ENCODE measurements around the gene ZNF568.
A peak's percentile ranks its signal among the peaks of the same experiment; 100 is the strongest.

ZNF568 gene

DNA sequence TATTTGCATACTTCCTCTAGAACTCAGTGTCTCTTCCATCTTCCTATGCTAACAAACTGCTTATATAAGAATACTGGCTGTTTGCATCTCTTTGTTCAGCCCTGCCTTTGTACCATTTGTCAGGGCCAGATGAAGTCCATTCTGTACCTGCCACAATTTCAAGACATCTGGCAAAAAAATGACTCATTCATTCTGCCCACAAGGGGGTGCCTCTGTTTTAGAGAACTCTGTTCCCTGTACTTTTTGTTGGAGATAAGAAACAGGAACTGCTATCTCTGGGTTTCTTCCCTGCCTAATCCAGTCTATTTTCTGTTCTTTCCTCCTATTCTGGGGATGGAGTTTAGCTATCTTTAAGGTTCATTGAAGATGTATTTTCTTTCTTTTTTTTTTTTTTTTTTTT is 23.0 kb downstream of the ZNF568 start:
- H3K36me3 ChIP-seq = peaks cover 72 to 97% (median 82%) of the 10 kb centered on the region in 11 experiments
- no peaks in the 10 kb centered on the region for H4K20me1 ChIP-seq
- 0 out of 20 replicates have a peak, but pooled peaks cover 0 to 7% (median 0%) of the 10 kb centered on the region in 10 experiments for H3K4me1 ChIP-seq
- peaks cover 49 to 93% (median 77%) of the 10 kb centered on the region in 11 experiments for H3K9me3 ChIP-seq (replicated peaks in 1 of 11)
- no peak for TF ChIP-seq Cebpa-rat (IDR thresholded peaks at IDR 0.05)
- no peak overlapping the region for H3K4me3 ChIP-seq
- H3K27me3 ChIP-seq = no peaks in the 10 kb centered on the region
- no peak overlapping the region for H3K9ac ChIP-seq
- H3K27ac ChIP-seq = no peak overlapping the region
- H3K4me2 ChIP-seq = no peak overlapping the region

DNA sequence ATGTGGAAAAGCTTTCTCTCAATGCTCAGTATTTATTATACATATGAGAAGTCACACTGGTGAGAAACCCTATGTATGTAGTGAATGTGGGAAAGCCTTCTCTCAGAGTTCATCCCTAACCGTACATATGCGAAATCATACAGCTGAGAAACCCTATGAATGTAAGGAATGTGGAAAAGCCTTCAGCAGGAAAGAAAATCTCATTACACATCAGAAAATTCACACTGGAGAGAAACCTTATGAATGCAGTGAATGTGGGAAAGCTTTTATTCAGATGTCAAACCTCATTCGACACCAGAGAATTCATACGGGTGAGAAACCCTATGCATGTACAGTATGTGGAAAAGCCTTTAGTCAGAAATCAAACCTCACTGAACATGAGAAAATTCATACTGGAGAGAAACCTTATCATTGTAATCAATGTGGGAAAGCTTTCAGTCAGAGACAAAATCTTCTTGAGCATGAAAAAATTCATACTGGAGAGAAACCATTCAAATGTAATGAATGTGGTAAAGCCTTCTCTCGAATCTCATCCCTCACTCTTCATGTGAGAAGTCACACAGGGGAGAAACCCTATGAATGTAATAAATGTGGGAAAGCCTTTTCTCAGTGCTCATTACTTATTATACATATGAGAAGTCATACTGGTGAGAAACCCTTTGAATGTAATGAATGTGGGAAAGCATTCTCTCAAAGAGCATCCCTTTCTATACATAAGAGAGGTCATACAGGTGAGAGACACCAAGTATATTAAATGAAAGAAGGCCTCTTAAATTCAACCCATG is 34.4 kb downstream of the ZNF568 start:
- no peaks in the 10 kb centered on the region for H3K27me3 ChIP-seq
- peaks cover 94 to 100% (median 99%) of the 10 kb centered on the region in 11 experiments for H3K9me3 ChIP-seq (replicated peaks in 1 of 11)
- peaks cover 64 to 99% (median 75%) of the 10 kb centered on the region in 11 experiments for H3K36me3 ChIP-seq
- no peak for TF ChIP-seq Cebpa-rat (IDR thresholded peaks at IDR 0.05)
- H3K4me2 ChIP-seq = no peak overlapping the region
- peak overlapping the region in 6 of 10 experiments; percentile 15 to 23 (median 19); a peak in 3 of 20 replicates for H3K4me3 ChIP-seq
- H4K20me1 ChIP-seq = no peaks in the 10 kb centered on the region
- H3K27ac ChIP-seq = no peak overlapping the region
- H3K4me1 ChIP-seq = no peaks in the 10 kb centered on the region
- H3K9ac ChIP-seq = no peak overlapping the region

DNA sequence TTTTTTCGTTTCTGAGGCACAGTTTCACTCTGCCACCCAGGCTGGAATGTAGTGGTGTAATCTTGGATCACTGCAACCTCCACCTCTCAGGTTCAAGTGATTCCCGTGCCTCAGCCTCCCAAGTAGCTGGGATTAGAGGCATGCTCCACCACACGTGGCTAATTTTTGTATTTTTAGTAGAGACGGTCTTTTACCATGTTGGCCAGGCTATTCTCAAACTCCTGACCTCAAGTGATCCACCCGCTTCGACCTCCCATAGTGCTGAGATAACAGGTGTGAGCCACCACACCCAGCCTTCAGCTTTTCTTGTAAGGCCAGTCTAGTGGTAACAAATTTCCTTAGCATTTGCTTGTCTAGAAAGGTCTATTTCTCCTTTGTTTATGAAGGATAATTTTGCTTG is 46.2 kb downstream of the ZNF568 start:
- H4K20me1 ChIP-seq = no peaks in the 10 kb centered on the region
- H3K36me3 ChIP-seq = peaks cover 0 to 61% (median 18%) of the 10 kb centered on the region in 11 experiments; a peak in 17 of 22 replicates
- H3K4me3 ChIP-seq = no peak overlapping the region
- H3K9ac ChIP-seq = no peak overlapping the region
- H3K9me3 ChIP-seq (replicated peaks in 1 of 11) = peaks cover 72 to 99% (median 84%) of the 10 kb centered on the region in 11 experiments
- H3K4me1 ChIP-seq = peaks cover 0 to 7% (median 0%) of the 10 kb centered on the region in 10 experiments; a peak in 3 of 20 replicates
- no peak for TF ChIP-seq Cebpa-rat (IDR thresholded peaks at IDR 0.05)
- H3K27ac ChIP-seq = no peak overlapping the region
- H3K27me3 ChIP-seq = no peaks in the 10 kb centered on the region
- H3K4me2 ChIP-seq = no peak overlapping the region

DNA sequence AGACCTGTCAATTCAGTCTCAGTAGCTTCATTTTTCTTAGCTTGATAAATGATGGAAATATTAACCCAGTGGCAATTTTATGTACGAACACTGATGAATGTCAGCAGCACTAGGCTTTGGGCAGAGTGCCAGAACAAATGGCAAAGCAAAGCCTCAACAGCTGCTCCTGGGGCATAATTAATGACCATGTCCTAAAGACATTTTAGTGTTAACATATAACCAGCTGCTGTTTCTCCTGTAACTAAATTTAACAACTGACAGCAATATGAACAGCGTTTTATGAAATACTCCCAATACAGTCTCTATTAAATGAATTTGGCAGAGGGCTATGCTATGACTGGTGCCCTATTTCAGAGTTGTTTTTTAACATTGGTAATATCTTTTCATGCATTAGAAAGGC is 47.1 kb downstream of the ZNF568 start:
- H3K4me2 ChIP-seq = no peak overlapping the region
- no peak for TF ChIP-seq Cebpa-rat (IDR thresholded peaks at IDR 0.05)
- H4K20me1 ChIP-seq = no peaks in the 10 kb centered on the region
- H3K4me1 ChIP-seq = peaks cover 0 to 7% (median 0%) of the 10 kb centered on the region in 10 experiments; a peak in 3 of 20 replicates
- no peak overlapping the region; a peak in 1 of 20 replicates for H3K4me3 ChIP-seq
- no peak overlapping the region for H3K27ac ChIP-seq
- H3K9me3 ChIP-seq (replicated peaks in 1 of 11) = peaks cover 72 to 95% (median 84%) of the 10 kb centered on the region in 11 experiments
- no peaks in the 10 kb centered on the region for H3K27me3 ChIP-seq
- H3K9ac ChIP-seq = no peak overlapping the region
- peaks cover 0 to 61% (median 18%) of the 10 kb centered on the region in 11 experiments; a peak in 17 of 22 replicates for H3K36me3 ChIP-seq

DNA sequence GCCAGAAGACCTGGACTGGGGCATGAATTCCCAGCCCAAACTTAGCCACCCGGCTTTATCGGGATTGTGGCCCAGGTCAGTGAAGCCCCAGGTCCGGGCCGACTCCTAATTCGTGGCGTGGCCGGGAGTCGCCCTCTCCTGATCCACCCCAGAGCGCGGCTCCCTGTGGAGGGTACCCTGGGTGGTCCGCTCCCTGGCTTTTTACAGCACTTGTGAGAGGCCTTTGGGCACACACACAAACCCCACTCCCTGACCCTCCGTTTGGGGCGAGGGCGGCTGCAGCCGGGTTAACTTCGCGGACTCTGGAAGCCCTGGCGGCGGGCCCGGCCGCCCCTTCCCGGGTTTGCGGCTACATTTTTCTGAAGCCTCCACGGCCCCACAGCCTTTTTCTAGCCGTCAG is 56.4 kb downstream of the ZNF568 start:
- H3K4me3 ChIP-seq = peak overlapping the region; percentile 48 to 74 (median 64)
- peak overlapping the region; percentile 39 to 72 (median 68) for H3K9ac ChIP-seq
- H3K27ac ChIP-seq = peak overlapping the region in 9 of 11 experiments; percentile 16 to 56 (median 48); a peak in 14 of 22 replicates
- peak overlapping the region; percentile 61 to 82 (median 69) for H3K4me2 ChIP-seq
- peaks cover 0 to 20% (median 0%) of the 10 kb centered on the region in 11 experiments; a peak in 2 of 22 replicates for H3K36me3 ChIP-seq
- peaks cover 16 to 69% (median 32%) of the 10 kb centered on the region in 11 experiments for H3K9me3 ChIP-seq (replicated peaks in 1 of 11)
- TF ChIP-seq Cebpa-rat (IDR thresholded peaks at IDR 0.05) = no peak
- H4K20me1 ChIP-seq = no peaks in the 10 kb centered on the region
- H3K27me3 ChIP-seq = no peaks in the 10 kb centered on the region
- peaks cover 0 to 13% (median 0%) of the 10 kb centered on the region in 10 experiments; a peak in 7 of 20 replicates for H3K4me1 ChIP-seq

DNA sequence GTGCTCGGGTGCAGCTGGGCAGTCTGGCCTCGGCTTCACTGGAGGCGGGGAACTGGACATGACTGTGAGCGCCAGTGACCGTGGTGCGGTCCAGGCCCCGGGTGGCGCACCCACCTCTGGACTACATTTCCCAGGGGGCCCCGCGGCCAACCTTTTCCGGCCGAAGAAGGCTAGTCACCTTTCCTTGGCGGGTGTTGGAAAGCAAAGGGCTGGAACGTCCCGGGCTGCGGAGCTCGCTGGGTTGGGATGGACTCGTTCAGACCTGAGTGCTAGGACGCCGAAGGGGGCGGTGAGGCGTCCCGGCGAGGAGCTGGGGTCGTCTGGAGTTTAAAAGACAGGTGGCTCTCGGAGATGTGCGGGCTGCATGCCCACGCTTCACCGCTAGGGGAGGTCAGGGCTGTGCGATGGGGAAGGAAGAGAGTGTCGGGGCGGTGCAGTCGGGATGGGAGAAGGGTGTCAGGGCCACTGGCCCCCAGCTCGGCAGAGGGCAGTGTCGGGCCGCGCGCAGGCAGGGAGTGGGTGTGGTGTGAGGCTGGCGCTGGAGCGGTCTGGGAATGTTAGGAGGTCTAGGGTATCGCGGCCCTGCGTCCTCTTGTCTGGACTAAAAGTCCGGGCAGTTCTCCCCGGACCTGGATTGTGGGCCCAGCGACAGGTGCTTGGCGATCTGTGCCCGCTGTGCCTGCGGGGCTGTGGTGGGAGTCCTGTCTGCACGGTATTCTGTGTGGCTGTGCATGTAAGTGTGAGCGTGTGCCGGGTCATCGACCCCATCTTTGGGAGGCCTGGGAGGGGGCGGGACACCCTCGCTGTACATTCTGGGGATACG is 57.1 kb downstream of the ZNF568 start:
- H3K27ac ChIP-seq = peak overlapping the region in 9 of 11 experiments; percentile 16 to 56 (median 48); a peak in 14 of 22 replicates
- no peak for TF ChIP-seq Cebpa-rat (IDR thresholded peaks at IDR 0.05)
- peaks cover 0 to 25% (median 0%) of the 10 kb centered on the region in 11 experiments; a peak in 3 of 22 replicates for H3K36me3 ChIP-seq
- H3K27me3 ChIP-seq = no peaks in the 10 kb centered on the region
- H3K9me3 ChIP-seq (replicated peaks in 1 of 11) = peaks cover 16 to 72% (median 34%) of the 10 kb centered on the region in 11 experiments
- H3K4me2 ChIP-seq = peak overlapping the region; percentile 63 to 82 (median 71)
- peak overlapping the region; percentile 48 to 74 (median 64) for H3K4me3 ChIP-seq
- peak overlapping the region; percentile 39 to 72 (median 68) for H3K9ac ChIP-seq
- H3K4me1 ChIP-seq = peaks cover 0 to 13% (median 0%) of the 10 kb centered on the region in 10 experiments; a peak in 7 of 20 replicates
- no peaks in the 10 kb centered on the region for H4K20me1 ChIP-seq

DNA sequence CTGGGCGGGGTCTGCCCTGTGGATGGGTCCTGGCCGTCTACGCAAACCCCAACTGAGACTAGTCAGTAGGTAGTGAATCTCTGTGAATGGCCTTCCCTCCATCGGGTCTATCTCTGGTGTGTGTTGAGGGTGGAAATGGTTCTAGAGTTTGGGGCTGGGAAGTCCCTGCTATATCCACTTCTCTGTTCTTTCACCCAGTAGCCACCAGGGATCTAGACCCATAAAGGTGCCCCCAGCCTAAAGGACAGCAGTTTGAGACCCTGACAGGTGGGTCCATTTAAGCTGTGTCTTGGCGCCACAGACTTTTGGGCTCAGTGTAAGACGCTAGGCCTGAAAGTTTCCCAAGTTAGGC is 57.7 kb downstream of the ZNF568 start:
- peaks cover 0 to 13% (median 0%) of the 10 kb centered on the region in 10 experiments; a peak in 7 of 20 replicates for H3K4me1 ChIP-seq
- peak overlapping the region in 10 of 11 experiments; percentile 35 to 72 (median 65); a peak in 14 of 22 replicates for H3K9ac ChIP-seq
- H3K9me3 ChIP-seq (replicated peaks in 1 of 11) = peaks cover 16 to 76% (median 34%) of the 10 kb centered on the region in 11 experiments
- no peaks in the 10 kb centered on the region for H3K27me3 ChIP-seq
- TF ChIP-seq Cebpa-rat (IDR thresholded peaks at IDR 0.05) = no peak
- peaks cover 0 to 30% (median 0%) of the 10 kb centered on the region in 11 experiments; a peak in 5 of 22 replicates for H3K36me3 ChIP-seq
- H3K4me2 ChIP-seq = peak overlapping the region; percentile 57 to 82 (median 70)
- H3K27ac ChIP-seq = no peak overlapping the region
- peak overlapping the region; percentile 48 to 74 (median 64) for H3K4me3 ChIP-seq
- no peaks in the 10 kb centered on the region for H4K20me1 ChIP-seq

DNA sequence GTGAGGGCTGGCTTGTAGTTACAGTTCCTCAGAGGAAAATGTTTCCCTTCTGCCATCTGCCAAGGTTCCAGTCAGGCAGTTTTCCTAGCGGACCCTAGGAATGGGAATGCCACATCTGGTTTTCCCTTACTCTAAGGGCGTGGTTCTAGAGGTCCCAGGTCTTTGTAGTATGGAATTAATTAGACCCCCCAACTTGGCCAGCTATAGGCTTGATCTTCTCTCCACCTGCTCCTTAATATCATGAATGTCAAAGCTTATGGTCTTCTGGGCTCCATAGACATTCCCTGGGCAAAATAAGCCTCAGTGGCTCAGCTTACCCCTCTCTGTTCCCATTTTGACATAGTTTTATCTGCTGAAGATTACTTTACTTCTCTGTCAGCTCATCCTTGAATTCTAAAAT is 70.0 kb downstream of the ZNF568 start:
- H3K4me2 ChIP-seq = no peak overlapping the region
- no peak for TF ChIP-seq Cebpa-rat (IDR thresholded peaks at IDR 0.05)
- no peaks in the 10 kb centered on the region for H3K4me1 ChIP-seq
- H3K9me3 ChIP-seq (replicated peaks in 1 of 11) = peaks cover 28 to 88% (median 47%) of the 10 kb centered on the region in 11 experiments; a peak in 21 of 22 replicates
- no peak overlapping the region for H3K9ac ChIP-seq
- peaks cover 0 to 39% (median 5%) of the 10 kb centered on the region in 11 experiments; a peak in 14 of 22 replicates for H3K36me3 ChIP-seq
- no peaks in the 10 kb centered on the region for H3K27me3 ChIP-seq
- no peak overlapping the region for H3K27ac ChIP-seq
- H3K4me3 ChIP-seq = no peak overlapping the region
- H4K20me1 ChIP-seq = no peaks in the 10 kb centered on the region
